Embryonic facial prominence (tissue), 1 donor: ENCODE results near the gene CHCHD3.
"Not testable (repeated sequence)": the region's sequence is repeated elsewhere in the genome, so short reads cannot be mapped to it uniquely, and the experiment has no call there.

Experiments
- DNase-seq: peaks from one replicate; pipeline ENCODE4 v3.0.0-alpha.2; 2016; ENCODE audit errors: extremely low spot score

The CHCHD3 gene

DNA sequence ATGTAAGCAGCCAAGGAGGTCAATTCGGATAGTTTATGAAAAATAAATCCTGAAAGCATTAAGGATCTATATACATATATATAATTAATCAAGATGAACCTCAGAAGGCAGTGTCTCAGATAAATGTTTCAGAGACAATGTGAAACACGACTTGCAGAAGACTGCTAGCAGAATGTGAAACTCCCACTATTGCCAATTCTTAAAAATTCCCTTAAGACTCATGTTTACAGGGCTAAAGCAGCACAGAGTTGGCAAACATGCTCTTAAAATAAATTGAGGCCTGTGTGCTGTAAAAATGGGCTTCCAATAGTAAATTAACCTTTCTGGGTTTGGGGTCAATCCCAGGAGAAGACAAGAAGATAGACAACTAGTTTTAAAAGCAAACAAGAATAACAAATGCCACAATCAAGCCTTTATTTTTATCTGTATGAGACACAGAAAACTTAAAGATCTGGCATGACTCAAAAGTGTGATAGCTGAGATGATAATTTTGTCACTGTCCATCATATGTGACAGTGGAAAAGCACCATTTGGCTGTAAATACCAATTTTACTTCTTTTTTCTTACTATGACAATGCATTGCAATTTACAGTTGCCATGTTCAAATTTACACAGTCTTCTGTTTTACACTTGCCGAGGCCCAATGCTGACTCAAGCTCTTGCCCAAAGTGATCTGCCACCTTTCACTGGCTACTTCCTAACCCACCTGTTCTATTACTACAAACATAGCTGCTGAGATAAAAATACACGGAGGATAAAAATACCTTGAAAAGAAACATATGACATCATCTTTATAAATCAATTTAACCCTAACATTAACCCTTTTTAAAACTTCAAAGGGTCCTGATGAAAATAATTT is 78.6 kb downstream of the CHCHD3 start:
- no peak for DNase-seq

- no peak for DNase-seq
Measured at GRCh38 chr7:133001727-133002126, 80.2 kb downstream of the CHCHD3 start.

DNA sequence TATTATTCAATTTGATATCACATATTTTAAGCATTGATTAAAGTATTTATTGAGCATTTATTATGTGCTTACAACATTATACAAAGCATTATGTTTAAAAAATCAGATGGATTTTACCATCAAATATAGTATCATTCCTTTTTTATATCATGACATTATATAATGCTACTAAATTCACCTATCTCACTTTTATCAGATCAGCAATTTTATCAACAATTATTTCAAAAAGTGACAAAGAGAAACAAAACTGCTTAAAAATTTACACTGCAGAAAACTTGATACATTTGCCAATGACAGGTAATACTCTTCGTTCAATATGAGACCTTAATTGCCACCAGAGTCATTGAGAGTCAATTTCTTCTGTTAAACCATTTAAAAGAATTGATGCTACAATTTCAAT is 82.0 kb downstream of the CHCHD3 start:
- DNase-seq, result no peak

GRCh38 chr7:132998763-132999162 is 83.1 kb downstream of the CHCHD3 start:
- DNase-seq, result no peak

DNA sequence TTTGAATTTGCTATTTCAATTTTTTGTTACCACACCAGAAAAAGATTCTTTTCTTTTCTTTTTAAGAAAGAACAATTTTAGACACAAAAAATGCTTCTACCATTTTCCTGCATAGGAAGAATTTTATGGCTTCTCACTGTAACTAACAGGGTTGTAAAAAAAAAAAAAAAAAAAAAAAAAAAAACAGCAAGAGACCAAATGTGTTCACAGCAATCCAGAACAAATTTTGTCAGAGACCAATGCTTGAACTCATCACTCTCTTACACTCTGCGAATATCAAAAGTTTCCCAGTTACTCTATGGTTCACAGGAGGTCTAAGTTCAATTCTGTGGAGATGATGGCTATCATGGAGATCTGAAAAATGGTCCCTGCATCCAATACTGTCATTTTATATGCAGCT is 84.4 kb downstream of the CHCHD3 start:
- DNase-seq, result no peak

GRCh38 chr7:132996581-132997242 is 85.2 kb downstream of the CHCHD3 start:
- no peak for DNase-seq

DNA sequence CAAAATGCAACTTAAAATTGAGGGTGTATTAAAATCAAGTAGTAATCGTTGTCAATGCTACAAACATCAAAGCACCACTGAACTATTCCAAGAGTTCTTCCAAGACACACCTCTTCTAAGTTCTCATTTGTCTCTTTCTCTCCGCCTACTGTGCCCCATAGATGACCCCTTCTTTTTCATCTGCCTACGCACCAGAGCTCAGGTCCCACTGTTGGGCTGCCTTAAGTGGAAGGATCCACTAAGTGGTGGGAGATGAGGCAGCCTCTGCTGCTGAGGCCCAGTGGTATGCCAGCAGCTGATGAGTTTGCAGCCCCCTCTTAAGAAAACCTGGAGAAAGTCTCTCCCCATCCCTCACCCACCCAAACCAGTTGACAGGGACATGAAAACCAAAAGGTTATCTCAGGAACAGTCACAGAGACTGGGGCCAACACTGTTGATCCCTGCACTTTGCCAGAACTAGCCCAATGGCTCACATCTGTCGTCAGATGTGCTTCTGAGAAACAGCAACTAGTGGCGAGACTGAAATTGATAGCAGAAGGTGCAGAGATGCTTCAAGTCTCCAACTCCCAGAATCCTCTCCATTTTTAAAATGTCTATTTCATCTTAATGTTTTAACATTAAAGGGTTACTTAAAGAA is 88.4 kb downstream of the CHCHD3 start:
- DNase-seq, result no peak

- no peak for DNase-seq
Measured at GRCh38 chr7:132991615-132992587, 90.0 kb downstream of the CHCHD3 start.

GRCh38 chr7:132988117-132988516 is 93.8 kb downstream of the CHCHD3 start:
- no peak for DNase-seq

DNA sequence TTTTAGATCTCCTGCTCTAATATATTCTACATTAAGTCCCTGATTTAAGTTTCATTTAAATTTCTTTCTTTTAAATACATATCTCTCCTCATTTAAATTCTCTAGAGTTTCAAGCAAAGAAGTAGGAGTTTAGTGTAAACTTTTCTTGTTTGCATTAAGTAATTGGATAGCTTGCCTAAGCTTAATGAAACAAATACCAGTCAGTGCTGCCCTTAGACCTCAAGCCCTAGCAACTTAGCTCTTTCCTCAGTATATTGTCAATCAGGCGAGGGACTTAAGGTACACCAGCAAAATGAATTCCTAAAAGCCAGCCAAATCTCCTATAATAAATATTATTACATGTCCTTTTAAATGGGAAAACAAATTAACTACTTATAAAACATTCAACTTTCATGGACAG is 101.5 kb downstream of the CHCHD3 start:
- DNase-seq, result no peak

DNA sequence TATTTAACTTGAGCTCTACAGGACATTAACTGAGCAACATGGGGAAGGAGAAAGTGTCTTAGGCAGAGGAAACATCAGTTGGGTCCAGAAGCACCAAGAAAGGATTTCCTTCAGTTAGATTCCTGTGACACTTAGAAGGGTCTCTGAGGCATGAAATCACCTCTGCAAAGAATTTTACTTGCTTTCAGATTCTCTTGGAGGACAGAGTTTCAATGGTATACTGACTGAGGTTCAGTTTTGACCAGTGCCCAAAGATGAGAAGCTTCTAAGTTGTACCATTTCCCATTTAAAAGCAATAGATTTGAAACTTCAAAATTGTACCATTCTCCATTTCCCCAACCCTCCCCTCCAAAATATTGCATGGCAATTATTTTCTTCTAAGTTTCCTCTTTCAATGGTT is 102.4 kb downstream of the CHCHD3 start:
- no peak for DNase-seq

- no peak for DNase-seq
Measured at GRCh38 chr7:132977234-132977633, 104.7 kb downstream of the CHCHD3 start.

GRCh38 chr7:132972745-132973144 is 109.1 kb downstream of the CHCHD3 start:
- no peak for DNase-seq

- no peak for DNase-seq
Measured at GRCh38 chr7:132970257-132970656, 111.6 kb downstream of the CHCHD3 start.

DNA sequence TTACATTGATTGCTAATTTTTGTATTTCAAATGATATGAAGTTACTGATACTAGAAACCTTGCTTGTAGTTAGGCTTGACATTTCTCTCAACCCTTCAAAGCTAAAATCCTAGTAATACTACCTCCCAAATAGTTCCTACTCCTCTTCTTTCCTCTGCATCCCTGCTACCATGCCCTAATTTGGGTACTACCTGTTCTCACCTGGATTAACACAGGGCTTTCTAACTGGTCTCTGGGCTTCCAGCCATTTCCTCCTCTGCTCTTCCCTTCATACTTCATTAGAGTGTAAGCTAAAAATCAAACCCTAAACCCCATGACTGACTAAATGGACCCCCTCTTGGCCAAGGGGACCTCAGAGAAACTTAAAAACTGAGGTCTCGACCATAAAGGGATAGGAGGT is 112.4 kb downstream of the CHCHD3 start:
- no peak for DNase-seq

DNA sequence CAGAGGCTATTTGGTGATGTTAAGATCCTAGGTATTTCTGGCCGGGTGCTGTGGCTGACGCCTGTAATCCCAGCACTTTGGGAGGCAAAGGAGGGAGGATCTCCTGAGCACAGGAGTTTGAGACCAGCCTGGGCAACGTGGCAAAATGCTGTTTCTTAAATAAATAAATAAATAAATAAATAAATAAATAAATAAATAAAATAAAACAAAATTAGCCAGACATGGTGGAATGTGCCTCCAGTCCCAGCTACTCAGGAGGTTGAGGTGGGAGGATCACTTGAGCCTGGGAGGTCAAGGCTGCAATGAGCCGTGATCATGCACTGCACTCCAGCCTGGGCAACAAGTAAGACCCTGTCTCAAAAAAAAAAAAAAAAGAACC is 114.4 kb downstream of the CHCHD3 start:
- DNase-seq, result not testable (repeated sequence)

DNA sequence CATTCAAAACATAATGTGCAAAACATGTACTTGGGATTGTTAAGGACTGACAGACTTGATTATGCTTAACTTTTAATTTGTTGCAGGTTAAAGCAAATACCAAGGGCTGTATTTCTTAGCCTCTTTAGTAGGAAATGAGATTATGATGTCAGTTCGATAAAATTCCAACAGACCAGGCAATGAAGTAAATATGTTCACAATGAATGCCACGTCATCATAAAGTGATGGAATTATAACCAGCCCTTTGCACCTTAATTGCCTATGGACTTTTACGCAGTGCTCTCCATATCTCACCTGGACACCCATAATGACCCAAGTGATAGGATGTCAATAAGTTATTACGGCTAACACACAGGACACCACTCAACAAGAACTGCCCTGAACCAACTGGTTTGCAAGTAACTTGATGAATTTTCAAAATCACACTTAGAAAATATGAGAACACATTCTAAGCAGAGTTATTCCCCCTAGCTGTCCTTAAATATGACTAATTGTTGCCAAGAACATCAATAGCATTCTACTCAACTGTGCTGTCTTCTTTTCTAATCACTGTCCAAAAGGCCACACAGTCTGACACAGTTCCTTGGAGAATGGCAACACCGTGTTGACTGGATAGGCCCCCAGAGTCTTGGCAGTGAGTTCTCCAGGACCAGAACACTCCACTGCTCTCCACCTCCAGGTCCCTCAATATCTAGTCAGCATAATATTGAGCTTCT is 115.0 kb downstream of the CHCHD3 start:
- no peak for DNase-seq

- no peak for DNase-seq
Measured at GRCh38 chr7:132965951-132966350, 115.9 kb downstream of the CHCHD3 start.

DNA sequence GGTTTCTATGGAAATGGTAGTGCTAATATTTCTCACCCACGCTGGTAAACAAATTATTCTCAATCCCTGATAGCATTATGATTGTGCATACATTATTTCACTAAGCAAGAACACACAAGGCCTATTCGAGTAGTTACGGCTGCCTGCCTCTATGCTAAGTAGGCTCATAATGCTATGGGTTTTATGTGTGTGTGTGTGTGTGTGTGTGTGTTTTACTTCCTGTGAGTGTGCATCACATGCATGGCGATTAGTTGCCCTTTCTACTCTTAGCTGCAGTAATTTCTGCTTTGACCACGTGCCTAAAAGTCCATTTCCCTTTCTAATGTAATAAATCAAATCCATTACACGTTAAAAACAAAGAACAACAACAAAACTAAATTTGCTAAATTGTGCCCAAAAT is 117.0 kb downstream of the CHCHD3 start:
- no peak for DNase-seq

DNA sequence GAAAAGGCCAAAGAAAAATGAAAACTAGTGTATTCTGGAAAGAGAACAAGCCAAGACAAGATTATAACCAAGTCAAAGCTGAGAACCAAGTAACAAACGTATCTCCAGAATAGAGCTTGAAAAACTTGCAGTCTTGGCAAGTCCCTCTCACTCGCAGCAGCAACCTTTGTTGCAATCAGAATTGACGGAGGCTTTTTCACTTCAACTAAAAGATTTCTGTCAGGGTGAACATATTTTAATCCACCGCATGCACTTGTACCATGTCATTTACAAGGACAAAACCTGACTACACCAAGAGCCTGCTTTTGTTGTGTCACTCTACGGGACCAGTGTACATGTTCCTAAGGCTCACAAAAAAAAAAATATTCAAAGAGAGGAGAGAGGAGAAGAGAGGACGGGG is 122.0 kb downstream of the CHCHD3 start:
- DNase-seq, result no peak

DNA sequence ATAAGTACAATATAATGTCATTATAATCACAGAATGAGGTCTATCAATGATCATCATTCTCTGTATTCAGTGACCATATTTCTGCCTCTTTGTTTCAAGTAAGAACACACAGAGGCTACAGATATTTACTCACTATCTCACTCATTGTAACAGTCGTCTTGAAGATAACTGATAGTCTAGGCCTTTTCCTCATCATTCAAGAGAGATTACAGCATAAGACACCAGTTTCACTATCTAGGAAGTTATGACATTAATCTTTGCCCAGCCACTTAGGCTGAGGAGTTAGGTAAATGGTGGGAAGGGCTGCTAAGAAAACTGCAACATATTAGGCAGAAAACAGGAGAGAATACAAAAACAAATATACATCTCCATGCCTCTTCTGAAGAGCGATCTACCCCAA is 125.3 kb downstream of the CHCHD3 start:
- no peak for DNase-seq
